ENCODE measurements around the gene USP12.

The USP12 gene

DNA sequence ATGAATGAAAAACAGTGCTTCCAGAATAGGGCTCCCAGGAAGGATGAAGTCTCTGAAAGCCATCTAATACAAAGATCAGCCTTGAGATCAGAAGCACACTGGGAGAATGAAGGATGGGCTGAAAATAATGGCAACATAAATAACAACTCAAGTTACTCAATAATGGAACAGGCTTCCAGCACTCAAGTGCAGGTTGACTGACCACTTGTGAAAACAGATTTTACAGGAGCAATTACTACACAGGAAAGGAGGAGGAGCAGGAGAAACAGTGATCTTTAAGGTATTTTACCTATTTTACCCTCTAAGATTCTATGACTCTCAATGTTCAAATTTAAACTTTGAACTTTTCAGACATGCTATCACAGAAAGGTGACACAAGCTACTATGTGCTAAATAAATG is 106.0 kb downstream of the USP12 start:
- no peak for DNase-seq

GRCh38 chr13:27064252-27064995 is 107.2 kb downstream of the USP12 start:
- DNase-seq = no peak

DNA sequence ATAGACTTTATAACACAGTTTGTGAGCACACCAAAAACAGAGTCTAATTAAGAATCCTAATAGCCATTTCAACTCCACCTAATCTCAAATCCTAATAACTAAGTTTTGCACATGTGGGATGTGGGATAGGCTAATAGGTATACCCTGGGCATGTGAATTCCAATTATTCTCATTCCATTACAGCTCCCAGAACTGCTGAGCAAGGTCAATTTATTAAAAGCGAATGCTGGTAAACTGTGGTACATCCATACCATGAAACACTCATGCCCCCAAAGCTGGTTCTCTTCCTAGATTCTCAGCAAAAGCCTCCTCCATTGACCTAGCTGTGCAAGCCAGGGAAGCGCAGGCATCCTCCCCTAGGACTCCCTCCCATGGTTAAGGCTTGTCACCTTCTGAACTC is 113.8 kb downstream of the USP12 start:
- DNase-seq = no peak

DNA sequence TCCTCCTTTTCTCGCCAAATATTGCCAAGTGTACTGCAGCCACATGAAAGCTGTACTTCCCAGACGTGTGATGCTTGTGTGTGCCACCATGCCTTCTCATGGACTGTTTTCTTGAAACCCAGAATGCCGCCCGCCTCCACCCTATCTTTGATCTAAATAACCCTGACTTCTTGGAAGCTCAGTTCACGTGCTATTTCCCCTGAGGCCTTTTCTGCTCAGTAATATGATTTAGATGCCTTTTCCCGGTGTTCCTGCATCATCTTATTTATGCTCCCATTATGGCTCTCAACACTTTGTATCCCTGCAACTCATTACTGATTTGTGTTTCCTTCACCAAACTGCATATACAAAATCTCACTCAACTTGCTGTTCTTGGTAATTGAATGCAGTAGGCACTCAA is 116.1 kb downstream of the USP12 start:
- no peak for DNase-seq

- no peak for DNase-seq
Measured at GRCh38 chr13:27054760-27055159, 116.9 kb downstream of the USP12 start.

- DNase-seq = peak; percentile 83
Measured at GRCh38 chr13:27053902-27054595, 117.6 kb downstream of the USP12 start.

DNA sequence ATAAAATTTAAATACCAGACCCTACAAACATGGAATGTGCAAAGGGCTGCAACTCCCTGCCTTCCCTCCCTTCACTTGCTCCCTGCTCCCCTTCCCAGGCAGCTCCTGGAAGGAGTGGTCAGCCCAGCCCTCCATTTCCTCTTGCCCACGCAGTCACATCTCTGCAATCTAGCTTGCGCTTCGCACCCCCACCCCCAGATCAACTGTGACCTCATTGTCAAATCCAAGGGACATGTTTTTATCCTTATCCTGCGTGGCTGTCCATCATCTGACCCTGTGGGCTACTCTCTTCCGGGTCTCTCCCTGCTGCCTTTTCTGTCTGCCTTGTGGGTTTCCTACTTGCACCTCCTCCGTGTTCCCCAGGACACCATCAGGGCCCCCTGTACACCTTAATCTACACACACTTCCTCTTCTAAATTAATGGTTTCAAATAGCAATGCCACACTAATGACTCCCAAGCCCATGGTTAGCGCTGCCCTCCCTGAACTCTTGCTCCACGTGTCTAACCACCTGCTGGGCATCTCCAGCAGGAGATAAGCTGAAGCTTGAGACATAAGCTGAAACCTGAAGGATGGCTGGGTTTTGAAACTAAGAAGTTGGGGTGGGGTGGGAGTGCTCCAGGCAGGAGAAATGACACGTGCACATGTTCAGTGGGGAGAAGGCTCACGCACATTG is 118.3 kb downstream of the USP12 start:
- no peak for DNase-seq

- DNase-seq = no peak
Measured at GRCh38 chr13:27052551-27053208, 118.9 kb downstream of the USP12 start.

- no peak for DNase-seq
Measured at GRCh38 chr13:27047081-27047480, 124.5 kb downstream of the USP12 start.

- DNase-seq = no peak
Measured at GRCh38 chr13:27044837-27045570, 126.6 kb downstream of the USP12 start.

- DNase-seq = peak; percentile 95
Measured at GRCh38 chr13:27043013-27043412, 128.6 kb downstream of the USP12 start.

DNA sequence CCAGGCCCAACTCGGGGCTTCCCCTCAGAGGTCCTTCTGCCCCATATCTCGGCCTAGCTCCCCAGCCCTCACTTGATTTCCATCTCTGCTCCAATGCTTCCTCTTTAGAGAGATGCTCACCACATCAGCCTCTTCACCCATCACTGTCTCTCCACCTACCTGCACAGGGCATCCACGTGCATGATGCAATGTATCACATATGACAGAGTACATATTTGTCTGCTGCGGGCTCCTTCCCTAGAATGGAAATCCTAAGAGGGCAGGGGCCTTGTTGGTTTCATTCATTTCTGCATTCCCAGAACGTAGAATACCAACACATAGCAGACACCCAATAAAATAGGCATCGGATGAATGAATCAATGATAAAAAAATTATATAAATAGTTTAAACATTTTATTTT is 130.3 kb downstream of the USP12 start:
- DNase-seq = no peak

DNA sequence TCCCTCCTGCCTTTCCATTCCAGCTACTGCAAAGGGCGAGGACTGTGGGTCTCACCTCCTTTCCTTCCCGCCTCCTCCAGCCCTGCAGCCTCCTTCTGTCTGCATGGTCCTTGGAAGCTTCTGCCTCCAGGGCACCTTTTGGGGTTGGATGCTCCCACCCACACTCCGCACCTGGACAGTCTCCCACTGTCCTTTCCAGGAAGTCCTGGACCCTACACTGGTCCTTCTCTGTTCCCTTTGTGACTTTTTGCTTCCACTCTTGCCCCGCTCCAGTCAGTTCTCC is 130.8 kb downstream of the USP12 start:
- no peak for DNase-seq

- no peak for DNase-seq
Measured at GRCh38 chr13:27039171-27039701, 132.4 kb downstream of the USP12 start.

GRCh38 chr13:27038323-27038722 is 133.3 kb downstream of the USP12 start:
- peak; percentile 83 for DNase-seq

DNA sequence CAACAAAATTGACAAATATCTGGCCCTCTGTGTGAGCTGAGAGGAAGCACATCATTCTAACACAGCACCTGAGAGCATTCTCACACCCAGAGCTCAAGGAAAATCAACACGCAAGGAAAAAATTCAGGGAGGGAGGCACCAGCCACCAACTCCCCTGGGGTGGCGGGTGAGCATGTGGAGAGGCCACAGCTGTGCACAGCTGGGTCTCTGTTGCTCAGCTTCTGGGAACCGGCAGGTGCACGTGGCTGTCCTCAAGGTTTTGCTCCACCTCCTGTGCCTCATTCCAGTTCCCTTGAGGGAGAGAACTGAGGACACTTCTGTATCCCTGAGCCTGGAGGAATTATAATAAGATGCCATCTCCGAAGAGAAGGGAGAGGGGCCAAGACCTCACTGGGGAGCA is 134.0 kb downstream of the USP12 start:
- no peak for DNase-seq

GRCh38 chr13:27037171-27037570 is 134.4 kb downstream of the USP12 start:
- no peak for DNase-seq

- DNase-seq = peak; percentile 51
Measured at GRCh38 chr13:27036236-27036981, 135.2 kb downstream of the USP12 start.

DNA sequence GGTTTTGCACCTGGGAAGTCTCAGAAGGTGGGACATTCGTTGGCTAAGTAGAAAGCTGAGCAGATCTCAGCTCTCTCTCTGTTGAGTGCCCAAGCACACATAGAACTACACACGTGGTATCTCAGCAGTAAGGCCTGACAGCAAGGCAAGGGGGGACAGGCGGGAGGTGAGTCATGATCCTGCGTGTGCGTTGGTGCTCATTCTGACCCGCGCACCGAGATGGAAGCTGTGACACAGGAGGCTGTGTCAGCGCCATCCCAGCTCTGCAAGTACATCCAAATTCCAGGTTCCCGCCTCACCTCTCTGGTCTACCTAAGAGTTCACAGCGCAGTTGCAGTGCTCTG is 135.7 kb downstream of the USP12 start:
- peak; percentile 32 for DNase-seq

GRCh38 chr13:27034678-27035111 is 136.9 kb downstream of the USP12 start:
- no peak for DNase-seq

GRCh38 chr13:27028683-27029480 is 142.7 kb downstream of the USP12 start:
- no peak for DNase-seq

Measured in fibroblast of skin of abdomen (primary cell).